ENCODE measurements around the gene GRIN2A.

DNA sequence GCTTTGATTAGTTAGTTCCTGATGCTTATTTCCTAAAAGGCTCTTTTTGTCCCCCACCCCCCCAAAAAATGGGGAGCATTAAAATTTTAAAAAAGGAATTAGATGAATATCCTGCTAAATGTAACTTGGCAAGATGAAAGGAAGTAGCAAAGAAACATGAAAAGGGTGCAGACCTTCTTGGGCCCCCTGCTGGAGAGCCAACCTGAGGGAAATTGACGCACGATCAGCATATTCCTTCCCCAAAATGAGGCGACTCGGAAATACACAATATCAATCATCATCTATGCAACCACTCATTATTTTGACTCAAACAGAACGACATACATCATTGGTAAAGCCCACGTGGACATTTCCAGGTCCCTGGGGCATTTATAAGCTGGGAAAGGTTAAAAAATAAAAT is 59.7 kb downstream of the GRIN2A start:
- TF ChIP-seq POLR2A (IDR thresholded peaks at IDR 0.05), result no peak
- TF ChIP-seq, protein P1, sequence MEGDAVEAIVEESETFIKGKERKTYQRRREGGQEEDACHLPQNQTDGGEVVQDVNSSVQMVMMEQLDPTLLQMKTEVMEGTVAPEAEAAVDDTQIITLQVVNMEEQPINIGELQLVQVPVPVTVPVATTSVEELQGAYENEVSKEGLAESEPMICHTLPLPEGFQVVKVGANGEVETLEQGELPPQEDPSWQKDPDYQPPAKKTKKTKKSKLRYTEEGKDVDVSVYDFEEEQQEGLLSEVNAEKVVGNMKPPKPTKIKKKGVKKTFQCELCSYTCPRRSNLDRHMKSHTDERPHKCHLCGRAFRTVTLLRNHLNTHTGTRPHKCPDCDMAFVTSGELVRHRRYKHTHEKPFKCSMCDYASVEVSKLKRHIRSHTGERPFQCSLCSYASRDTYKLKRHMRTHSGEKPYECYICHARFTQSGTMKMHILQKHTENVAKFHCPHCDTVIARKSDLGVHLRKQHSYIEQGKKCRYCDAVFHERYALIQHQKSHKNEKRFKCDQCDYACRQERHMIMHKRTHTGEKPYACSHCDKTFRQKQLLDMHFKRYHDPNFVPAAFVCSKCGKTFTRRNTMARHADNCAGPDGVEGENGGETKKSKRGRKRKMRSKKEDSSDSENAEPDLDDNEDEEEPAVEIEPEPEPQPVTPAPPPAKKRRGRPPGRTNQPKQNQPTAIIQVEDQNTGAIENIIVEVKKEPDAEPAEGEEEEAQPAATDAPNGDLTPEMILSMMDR (IDR thresholded peaks at IDR 0.05), result peak in 6 of 7 experiments; percentile 14 to 44 (median 37)

Data from body of pancreas (tissue), 4 donors.